Transverse colon (tissue), 4 donors: ENCODE data around the gene TAF4. TPM values are rescaled to one million over a fixed set of nuclear protein-coding genes. Genes with fewer than 3 reads are reported as not detected.
"Not testable (repeated sequence)": the region's sequence is repeated elsewhere in the genome, so short reads cannot be mapped to it uniquely, and the experiment has no call there.

Source experiments
- DNase-seq: peaks from one replicate; pipeline ENCODE4 v3.0.0-alpha.2; 2019
- H3K27ac ChIP-seq, 4 donors: fragments of 200-600 bp; sonication (generic); 2 replicates each; pipeline ENCODE4 v1.5.1; 2016 to 2018; ENCODE audit warnings: inconsistent platforms in 4 of 4
- H3K27me3 ChIP-seq: fragments of 200-600 bp; sonication (generic); 2 replicates; pipeline ENCODE4 v1.5.1; 2017; ENCODE audit warnings: inconsistent platforms
- H3K36me3 ChIP-seq, 4 donors: fragments of 200-600 bp; sonication (generic); 2 replicates each; pipeline ENCODE4 v1.5.1; 2017 to 2019; ENCODE audit warnings: inconsistent platforms in 4 of 4
- H3K4me1 ChIP-seq, 4 donors: fragments of 200-600 bp; sonication (generic); 2 replicates each; pipeline ENCODE4 v1.5.1; 2017 to 2020; ENCODE audit warnings: inconsistent platforms in 4 of 4
- H3K4me3 ChIP-seq, 4 donors: fragments of 200-600 bp; sonication (generic); 1 replicate in 1 of 4; 2 replicates in 3 of 4; pipeline versions ENCODE4 v1.5.1 to v1.6.1; 2017 to 2019; ENCODE audit warnings: inconsistent platforms in 4 of 4
- H3K9me3 ChIP-seq, 2 donors: fragments of 200-600 bp; sonication (generic); 2 replicates each; pipeline ENCODE4 v1.5.1; 2017 to 2019; ENCODE audit warnings: inconsistent platforms in 2 of 2
- CTCF ChIP-seq, 5 experiments: fragments of 200-600 bp in 3 of 5; fragments of 450-650 bp in 2 of 5; sonication (generic) in 3 of 5; IDR thresholded peaks; 1 replicate in 2 of 5; 2 replicates in 3 of 5; pipeline ENCODE4 v1.5.1; 2016 to 2017; ENCODE audit warnings: antibody characterized with exemption in 5 of 5, inconsistent platforms in 3 of 5, mild to moderate bottlenecking in 2 of 5, moderate library complexity in 1 of 5
- EP300 ChIP-seq: sonication (generic); formaldehyde crosslinking; IDR thresholded peaks from one replicate; pipeline ENCODE4 v1.6.1; 2017; ENCODE audit warnings: antibody characterized with exemption, low read depth
- POLR2A ChIP-seq: fragments of 450-650 bp; IDR thresholded peaks from one replicate; pipeline ENCODE4 v1.6.1; 2016; ENCODE audit warnings: antibody characterized with exemption, mild to moderate bottlenecking, moderate library complexity
- POLR2AphosphoS5 ChIP-seq, 3 donors: sonication (generic); formaldehyde crosslinking; IDR thresholded peaks; one replicate each; pipeline ENCODE4 v1.6.1; 2016; ENCODE audit warnings: antibody characterized with exemption in 3 of 3
- WGBS, 2 donors: methylation state at CpG; one replicate each; pipeline ENCODE4 v1.1.5; 2018; ENCODE audit warnings: low coverage in 1 of 2; 5-methylcytosine and 5-hydroxymethylcytosine counted together
- in situ Hi-C, 4 donors: fragments of 200-750 bp; cut with MboI; loops; one replicate each; pipeline versions ENCODE4 v1.15.0 to v1.15.1; 2017; ENCODE audit warnings: low sequenced_read_pairs in 3 of 4, low pct_ligation_motif_present in 1 of 4, low pct_unique_long_range_greater_than_20kb in 1 of 4
- intact Hi-C: fragments of 100-400 bp; cut with DNase I; formaldehyde crosslinking; loops from one replicate; pipeline ENCODE4 v1.15.1; 2023; ENCODE audit warnings: low total_unique reads
- total RNA-seq, 4 donors: library from RNA; depleted of rRNA; stranded (reverse); fragments of >200 nt; gene quantifications; one replicate each; pipeline ENCODE4 v1.1.0, GENCODE V29; 2016

TAF4 gene
- total RNA-seq, 4 donors from 2014 or later: 18.9 to 39.5 (median 24.3) TPM

DNA sequence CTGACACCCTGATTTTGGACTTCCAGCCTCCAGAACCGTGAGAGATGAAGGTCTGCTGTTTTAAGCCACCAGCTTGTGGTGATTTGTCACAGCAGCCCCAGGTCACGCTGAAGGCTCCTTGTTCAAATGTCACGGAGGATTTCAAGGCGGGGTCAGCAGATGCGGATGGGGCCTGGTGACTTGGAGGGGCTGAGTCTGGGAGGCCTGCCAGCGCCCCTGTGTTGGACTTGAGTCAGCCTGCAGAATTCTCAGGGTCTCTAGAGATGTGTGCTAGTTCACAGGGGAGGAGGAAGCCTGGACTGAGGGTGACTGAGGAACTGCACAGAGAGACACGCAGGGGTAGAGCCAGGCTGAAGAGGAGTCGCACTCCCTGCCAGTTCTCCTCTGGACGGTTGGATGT is 19.5 kb upstream of the TAF4 start:
- H3K27ac ChIP-seq: no peak overlapping the region
- H3K27me3 ChIP-seq: peaks cover 9% of the 10 kb centered on the region
- H3K9me3 ChIP-seq: no peaks in the 10 kb centered on the region
- H3K4me3 ChIP-seq: no peak overlapping the region
- TF ChIP-seq CTCF (IDR thresholded peaks at IDR 0.05): no peak
- WGBS, 2 donors: 56 to 81% methylated on average over 8 to 9 of the region's 9 CpGs
- no peak for DNase-seq
- H3K4me1 ChIP-seq: no peaks in the 10 kb centered on the region
- in situ Hi-C loops: no loop called here
- intact Hi-C loops: no loop called here
- no peaks in the 10 kb centered on the region for H3K36me3 ChIP-seq

DNA sequence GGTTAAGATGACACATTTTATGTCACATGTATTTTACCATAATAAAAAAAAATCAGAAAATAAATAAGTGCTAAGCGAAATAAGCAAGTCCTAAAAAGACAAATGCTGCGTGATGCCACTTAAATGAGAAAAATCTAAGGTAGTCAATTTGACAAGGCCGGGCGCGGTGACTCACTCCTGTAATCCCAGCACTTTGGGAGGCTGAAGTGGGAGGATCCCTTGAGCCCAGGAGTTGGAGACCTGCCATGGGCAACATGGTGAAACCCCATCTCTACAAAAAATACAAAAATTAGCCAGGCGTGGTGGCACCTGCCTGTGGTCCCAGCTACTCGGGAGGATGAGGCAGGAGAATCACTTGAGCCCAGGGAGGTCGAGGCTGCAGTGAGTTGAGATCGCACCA is 18.5 kb upstream of the TAF4 start:
- in situ Hi-C loops: not testable (repeated sequence)

GRCh38 chr20:62083312-62083711 is 17.6 kb upstream of the TAF4 start:
- DNase-seq: no peak
- WGBS, 2 donors: 76 to 85% methylated on average over 2 to 5 of the region's 5 CpGs
- TF ChIP-seq POLR2AphosphoS5 (IDR thresholded peaks at IDR 0.05): no peak
- no peak for TF ChIP-seq CTCF (IDR thresholded peaks at IDR 0.05)
- no peak for TF ChIP-seq EP300
- no peak overlapping the region for H3K4me3 ChIP-seq
- no peak overlapping the region for H3K27ac ChIP-seq
- H3K27me3 ChIP-seq: peaks cover 9% of the 10 kb centered on the region
- intact Hi-C loops: no loop called here
- H3K4me1 ChIP-seq: no peaks in the 10 kb centered on the region
- in situ Hi-C loops: no loop called here
- no peaks in the 10 kb centered on the region for H3K9me3 ChIP-seq
- H3K36me3 ChIP-seq: no peaks in the 10 kb centered on the region

More for the DNA sequence above, 18.5 kb upstream of the TAF4 start:
- intact Hi-C loops, H3K27ac ChIP-seq, H3K27me3 ChIP-seq, H3K9me3 ChIP-seq, H3K36me3 ChIP-seq, H3K4me1 ChIP-seq, DNase-seq, H3K4me3 ChIP-seq: not testable (repeated sequence)
- 88 to 91% methylated on average over 8 to 9 of the region's 9 CpGs for WGBS, 2 donors

- no peak overlapping the region for H3K4me3 ChIP-seq
- no peak for TF ChIP-seq POLR2AphosphoS5 (IDR thresholded peaks at IDR 0.05)
- no peak for TF ChIP-seq EP300
- TF ChIP-seq POLR2A: no peak
- TF ChIP-seq CTCF (IDR thresholded peaks at IDR 0.05): no peak
- no peaks in the 10 kb centered on the region for H3K36me3 ChIP-seq
- intact Hi-C loops (no loop called here), in situ Hi-C loops (no loop called here)
- H3K27me3 ChIP-seq: no peaks in the 10 kb centered on the region
- H3K9me3 ChIP-seq: peaks cover 7 to 9% of the 10 kb centered on the region in 2 donors
- H3K27ac ChIP-seq: no peak overlapping the region
- 67 to 77% methylated on average over 1 to 15 of the region's 15 CpGs for WGBS, 2 donors
- no peaks in the 10 kb centered on the region for H3K4me1 ChIP-seq
- DNase-seq: no peak
Measured at GRCh38 chr20:62080249-62080990, 14.7 kb upstream of the TAF4 start.

DNA sequence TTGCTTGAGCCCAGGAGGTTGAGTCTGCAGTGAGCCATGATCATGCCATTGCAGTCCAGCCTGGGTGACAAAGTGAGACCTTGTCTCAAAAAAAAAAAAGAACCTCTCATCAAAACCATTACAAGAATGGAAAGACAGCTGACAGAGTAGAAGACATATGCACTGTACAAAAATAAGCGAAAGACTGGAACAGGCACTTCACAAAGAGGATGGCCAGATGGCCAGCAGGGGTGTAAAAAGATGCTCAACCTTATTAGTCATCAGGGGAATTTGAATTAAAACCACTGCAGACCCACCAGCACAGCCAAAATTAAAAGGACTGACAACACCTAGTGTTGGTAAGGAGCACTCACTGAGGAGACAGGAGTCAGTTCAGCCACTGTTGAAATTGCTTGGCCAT is 13.5 kb upstream of the TAF4 start:
- Histone ChIP-seq H3K27ac (no peak overlapping the region), H3K9me3 (peaks cover 14 to 17% of the 10 kb centered on the region in 2 donors), H3K4me3 (no peak overlapping the region), H3K36me3 (no peaks in the 10 kb centered on the region), H3K4me1 (no peaks in the 10 kb centered on the region), H3K27me3 (no peaks in the 10 kb centered on the region)
- intact Hi-C loops (no loop called here), in situ Hi-C loops (no loop called here)
- no peak for DNase-seq
- WGBS, 2 donors: 94% methylated on average over 1 of the region's 1 CpG; no CpG with 5 or more reads in 1 of the 2 donors
- TF ChIP-seq POLR2A: no peak
- no peak for TF ChIP-seq POLR2AphosphoS5 (IDR thresholded peaks at IDR 0.05)
- no peak for TF ChIP-seq EP300
- no peak for TF ChIP-seq CTCF (IDR thresholded peaks at IDR 0.05)
